ENCODE measurements around the gene GNAI3.

- TF ChIP-seq EZH2 (IDR thresholded peaks at IDR 0.05; ENCODE audit: low read depth), result no peak
- TF ChIP-seq, protein P1, sequence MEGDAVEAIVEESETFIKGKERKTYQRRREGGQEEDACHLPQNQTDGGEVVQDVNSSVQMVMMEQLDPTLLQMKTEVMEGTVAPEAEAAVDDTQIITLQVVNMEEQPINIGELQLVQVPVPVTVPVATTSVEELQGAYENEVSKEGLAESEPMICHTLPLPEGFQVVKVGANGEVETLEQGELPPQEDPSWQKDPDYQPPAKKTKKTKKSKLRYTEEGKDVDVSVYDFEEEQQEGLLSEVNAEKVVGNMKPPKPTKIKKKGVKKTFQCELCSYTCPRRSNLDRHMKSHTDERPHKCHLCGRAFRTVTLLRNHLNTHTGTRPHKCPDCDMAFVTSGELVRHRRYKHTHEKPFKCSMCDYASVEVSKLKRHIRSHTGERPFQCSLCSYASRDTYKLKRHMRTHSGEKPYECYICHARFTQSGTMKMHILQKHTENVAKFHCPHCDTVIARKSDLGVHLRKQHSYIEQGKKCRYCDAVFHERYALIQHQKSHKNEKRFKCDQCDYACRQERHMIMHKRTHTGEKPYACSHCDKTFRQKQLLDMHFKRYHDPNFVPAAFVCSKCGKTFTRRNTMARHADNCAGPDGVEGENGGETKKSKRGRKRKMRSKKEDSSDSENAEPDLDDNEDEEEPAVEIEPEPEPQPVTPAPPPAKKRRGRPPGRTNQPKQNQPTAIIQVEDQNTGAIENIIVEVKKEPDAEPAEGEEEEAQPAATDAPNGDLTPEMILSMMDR (conservative IDR thresholded peaks at IDR 0.05), result no peak
These were observed 90.8 kb downstream of the GNAI3 start for GRCh38 chr1:109639063-109639840.

Data from PC-9 (cell line).